WERI-Rb-1 (cell line): ENCODE data around the gene ARHGEF38.
A peak's percentile ranks its signal among the peaks of the same experiment; 100 is the strongest.

Source experiments
- DNase-seq: peaks from one replicate; pipeline ENCODE4 v3.0.0-alpha.2; 2020
- H3K27ac ChIP-seq: fragments of 250-450 bp; sonication (Bioruptor Pico); 2 replicates; pipeline ENCODE4 v1.5.1; 2020; ENCODE audit warnings: mild to moderate bottlenecking, moderate library complexity
- H3K27me3 ChIP-seq: fragments of 250-450 bp; sonication (Bioruptor Pico); 2 replicates; pipeline ENCODE4 v1.5.1; 2021; ENCODE audit warnings: mild to moderate bottlenecking, low read depth, moderate library complexity; ENCODE audit not compliant: insufficient read depth, severe bottlenecking
- H3K36me3 ChIP-seq: fragments of 250-450 bp; sonication (Bioruptor Pico); 2 replicates; pipeline ENCODE4 v1.5.1; 2020; ENCODE audit warnings: mild to moderate bottlenecking, moderate library complexity
- H3K4me3 ChIP-seq: 2 replicates; pipeline ENCODE4 v1.5.1; 2011; ENCODE audit warnings: low read depth, mild to moderate bottlenecking, control low read depth, low read length
- H3K9me3 ChIP-seq: fragments of 250-450 bp; sonication (Bioruptor Pico); 2 replicates; pipeline ENCODE4 v1.5.1; 2021; ENCODE audit warnings: mild to moderate bottlenecking, moderate library complexity; ENCODE audit not compliant: severe bottlenecking
- TF ChIP-seq, protein P1 (sequence below): IDR thresholded peaks from 2 replicates; pipeline ENCODE4 v1.5.1; 2011; ENCODE audit warnings: low read depth, mild to moderate bottlenecking, control low read depth, inconsistent platforms, low read length

Gene ARHGEF38

DNA sequence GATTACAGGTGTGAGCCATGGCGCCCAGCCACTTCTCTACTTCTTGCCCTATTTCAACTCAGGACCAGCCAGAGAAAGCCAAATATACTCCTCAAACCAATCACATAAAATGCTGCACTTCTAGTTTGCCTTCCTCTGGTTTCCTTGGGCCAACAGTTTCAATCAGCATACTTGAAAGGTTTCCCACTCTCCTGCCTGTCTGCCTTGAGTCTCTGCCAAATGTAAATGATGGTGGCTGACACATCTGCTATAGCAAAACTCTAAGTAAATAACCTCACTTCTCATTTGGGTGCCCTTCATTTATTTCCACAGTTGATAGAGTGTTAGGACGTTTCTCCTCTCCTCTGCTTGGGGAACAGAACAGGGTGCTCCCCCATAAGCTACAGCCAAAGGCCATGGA, 42.2 kb upstream of the ARHGEF38 start:
- DNase-seq: no peak
- TF ChIP-seq, protein P1, sequence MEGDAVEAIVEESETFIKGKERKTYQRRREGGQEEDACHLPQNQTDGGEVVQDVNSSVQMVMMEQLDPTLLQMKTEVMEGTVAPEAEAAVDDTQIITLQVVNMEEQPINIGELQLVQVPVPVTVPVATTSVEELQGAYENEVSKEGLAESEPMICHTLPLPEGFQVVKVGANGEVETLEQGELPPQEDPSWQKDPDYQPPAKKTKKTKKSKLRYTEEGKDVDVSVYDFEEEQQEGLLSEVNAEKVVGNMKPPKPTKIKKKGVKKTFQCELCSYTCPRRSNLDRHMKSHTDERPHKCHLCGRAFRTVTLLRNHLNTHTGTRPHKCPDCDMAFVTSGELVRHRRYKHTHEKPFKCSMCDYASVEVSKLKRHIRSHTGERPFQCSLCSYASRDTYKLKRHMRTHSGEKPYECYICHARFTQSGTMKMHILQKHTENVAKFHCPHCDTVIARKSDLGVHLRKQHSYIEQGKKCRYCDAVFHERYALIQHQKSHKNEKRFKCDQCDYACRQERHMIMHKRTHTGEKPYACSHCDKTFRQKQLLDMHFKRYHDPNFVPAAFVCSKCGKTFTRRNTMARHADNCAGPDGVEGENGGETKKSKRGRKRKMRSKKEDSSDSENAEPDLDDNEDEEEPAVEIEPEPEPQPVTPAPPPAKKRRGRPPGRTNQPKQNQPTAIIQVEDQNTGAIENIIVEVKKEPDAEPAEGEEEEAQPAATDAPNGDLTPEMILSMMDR: no peak
- H3K4me3 ChIP-seq: no peak overlapping the region
- no peaks in the 10 kb centered on the region for H3K27me3 ChIP-seq
- no peaks in the 10 kb centered on the region for H3K9me3 ChIP-seq
- no peak overlapping the region for H3K27ac ChIP-seq
- no peaks in the 10 kb centered on the region for H3K36me3 ChIP-seq

- H3K36me3 ChIP-seq: no peaks in the 10 kb centered on the region
- peak; percentile 57 for DNase-seq
- TF ChIP-seq, protein P1: peak; percentile 65
- no peaks in the 10 kb centered on the region for H3K27me3 ChIP-seq
- H3K27ac ChIP-seq: no peak overlapping the region
- H3K4me3 ChIP-seq: no peak overlapping the region
- H3K9me3 ChIP-seq: no peaks in the 10 kb centered on the region
Observed at GRCh38 chr4:105520819-105521790, 31.3 kb upstream of the ARHGEF38 start.

GRCh38 chr4:105526656-105527055, 25.8 kb upstream of the ARHGEF38 start:
- H3K4me3 ChIP-seq: no peak overlapping the region
- H3K36me3 ChIP-seq: no peaks in the 10 kb centered on the region
- H3K27me3 ChIP-seq: no peaks in the 10 kb centered on the region
- no peak for DNase-seq
- no peak overlapping the region for H3K27ac ChIP-seq
- TF ChIP-seq, protein P1: no peak
- H3K9me3 ChIP-seq: no peaks in the 10 kb centered on the region

DNA sequence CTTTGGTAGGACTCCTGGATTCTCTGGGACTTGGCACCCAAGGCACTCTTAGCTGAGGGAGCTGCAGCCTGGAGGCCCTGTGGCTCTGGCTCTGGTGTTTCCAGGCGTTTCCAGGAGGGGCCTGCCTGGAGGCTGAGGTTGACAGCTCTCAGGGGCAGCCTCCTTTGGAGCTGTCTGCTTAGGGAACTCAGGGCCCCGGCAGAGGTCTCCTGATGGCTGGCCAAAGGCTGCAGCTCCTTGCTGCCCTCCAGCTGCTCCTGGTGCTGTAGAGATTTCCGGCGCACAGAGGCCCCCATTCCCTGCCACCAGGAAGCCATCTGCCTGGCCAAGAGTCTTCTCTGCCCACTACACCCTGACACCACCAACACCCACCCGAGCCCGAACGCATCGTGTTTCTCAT, 25.3 kb upstream of the ARHGEF38 start:
- no peaks in the 10 kb centered on the region for H3K27me3 ChIP-seq
- TF ChIP-seq, protein P1: no peak
- H3K9me3 ChIP-seq: no peaks in the 10 kb centered on the region
- H3K36me3 ChIP-seq: no peaks in the 10 kb centered on the region
- DNase-seq: no peak
- H3K4me3 ChIP-seq: no peak overlapping the region
- H3K27ac ChIP-seq: no peak overlapping the region

DNA sequence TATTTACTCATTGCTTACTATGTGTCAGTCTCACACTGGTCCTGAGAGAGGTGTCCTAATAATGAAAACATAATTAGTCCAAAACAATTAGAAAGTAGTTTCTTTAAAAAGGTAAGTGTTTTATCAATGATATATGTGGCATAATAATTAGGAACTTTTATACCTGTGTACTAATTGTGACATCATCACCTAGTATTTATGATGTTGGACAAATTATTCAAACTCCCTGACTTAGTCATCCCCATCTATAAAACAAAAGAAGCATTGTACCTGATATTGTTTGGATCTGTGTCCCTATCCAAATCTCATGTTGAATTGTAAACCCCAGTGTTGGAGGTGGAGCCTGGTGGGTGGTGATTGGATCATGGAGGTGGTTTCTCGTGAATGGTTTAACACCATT, 15.8 kb upstream of the ARHGEF38 start:
- H3K9me3 ChIP-seq: no peaks in the 10 kb centered on the region
- no peak overlapping the region for H3K27ac ChIP-seq
- H3K36me3 ChIP-seq: no peaks in the 10 kb centered on the region
- no peak overlapping the region for H3K4me3 ChIP-seq
- H3K27me3 ChIP-seq: no peaks in the 10 kb centered on the region
- TF ChIP-seq, protein P1: no peak
- no peak for DNase-seq

DNA sequence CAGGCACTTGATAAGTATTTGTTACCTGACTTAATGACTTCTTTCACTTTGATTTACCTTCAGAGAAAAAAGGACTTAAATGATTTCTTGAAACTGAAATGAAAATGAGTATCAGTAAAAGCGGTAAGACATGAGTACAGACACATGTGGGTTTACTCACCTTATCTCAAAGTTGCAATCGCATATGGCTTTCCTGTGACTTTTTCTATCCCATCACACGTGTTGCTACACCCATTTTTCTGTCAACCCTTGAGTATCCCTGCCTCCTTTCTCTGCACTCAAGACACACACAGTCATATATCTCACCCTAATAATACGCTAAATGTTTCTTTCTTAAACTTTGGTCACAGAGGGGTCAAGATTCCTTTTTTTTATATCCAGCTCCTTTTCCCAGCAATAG, 11.0 kb upstream of the ARHGEF38 start:
- H3K27ac ChIP-seq: no peak overlapping the region
- TF ChIP-seq, protein P1: no peak
- no peak for DNase-seq
- H3K36me3 ChIP-seq: no peaks in the 10 kb centered on the region
- H3K9me3 ChIP-seq: no peaks in the 10 kb centered on the region
- H3K27me3 ChIP-seq: no peaks in the 10 kb centered on the region
- no peak overlapping the region for H3K4me3 ChIP-seq
